Neural cell (in vitro differentiated cells): Measurements from ENCODE around the gene TPST2. TPM values are rescaled to one million over a fixed set of nuclear protein-coding genes. Genes with fewer than 3 reads are reported as not detected.

Source experiments
- H2AFZ ChIP-seq: fragments of 200-600, 300-800 bp; sonication (generic), shearing (Covaris generic); 2 replicates; pipeline ENCODE4 v1.6.0; 2014; ENCODE audit warnings: low read depth, mild to moderate bottlenecking, antibody characterized with exemption, low read length, moderate library complexity
- H3F3A ChIP-seq: fragments of 200-600 bp; shearing (Covaris generic); 2 replicates; pipeline ENCODE4 v1.6.1; 2016; ENCODE audit warnings: mild to moderate bottlenecking, moderate library complexity, mixed read lengths, antibody characterized with exemption, low read length; ENCODE audit not compliant: insufficient read depth, poor library complexity, severe bottlenecking
- H3K27ac ChIP-seq: fragments of 200-600, 300-800 bp; sonication (generic), shearing (Covaris generic); 2 replicates; pipeline ENCODE4 v1.5.1; 2014; ENCODE audit warnings: mild to moderate bottlenecking, low read length, moderate library complexity
- H3K27me3 ChIP-seq: fragments of 300-800, 200-600 bp; sonication (generic), shearing (Covaris generic); 2 replicates; pipeline ENCODE4 v1.6.0; 2014; ENCODE audit warnings: mild to moderate bottlenecking, low read depth, low read length, moderate library complexity; ENCODE audit not compliant: insufficient read depth
- H3K36me3 ChIP-seq: fragments of 300-800, 200-600 bp; sonication (generic), shearing (Covaris generic); 2 replicates; pipeline ENCODE4 v1.5.1; 2014; ENCODE audit warnings: mild to moderate bottlenecking, antibody characterized with exemption, low read length, moderate library complexity; ENCODE audit not compliant: insufficient read depth
- H3K4me2 ChIP-seq: fragments of 300-800, 200-600 bp; sonication (generic), shearing (Covaris generic); 2 replicates; pipeline ENCODE4 v1.6.0; 2014; ENCODE audit warnings: mild to moderate bottlenecking, low read length
- H3K4me3 ChIP-seq: fragments of 300-800, 200-600 bp; sonication (generic), shearing (Covaris generic); 2 replicates; pipeline ENCODE4 v1.5.1; 2014; ENCODE audit warnings: mild to moderate bottlenecking, low read length, moderate library complexity
- H3K79me2 ChIP-seq: fragments of 200-600 bp; shearing (Covaris generic); replicated peaks from 2 replicates; pipeline ENCODE4 v1.6.0; 2014; ENCODE audit warnings: mild to moderate bottlenecking, low read length, moderate library complexity; ENCODE audit not compliant: insufficient read depth
- H3K9ac ChIP-seq: fragments of 300-800, 200-600 bp; sonication (generic), shearing (Covaris generic); 2 replicates; pipeline ENCODE4 v1.6.1; 2016; ENCODE audit warnings: mild to moderate bottlenecking, low read length, mixed read lengths
- H3K9me2 ChIP-seq: fragments of 200-600 bp; shearing (Covaris generic); 2 replicates; pipeline ENCODE4 v1.6.1; 2016; ENCODE audit warnings: mild to moderate bottlenecking, low read length, mixed read lengths; ENCODE audit not compliant: insufficient read depth
- H3K9me3 ChIP-seq: fragments of 200-600, 300-800 bp; sonication (generic), shearing (Covaris generic); 2 replicates; pipeline ENCODE4 v1.6.1; 2016; ENCODE audit warnings: mild to moderate bottlenecking, mixed run types, low read length, moderate library complexity, mixed read lengths
- H4K20me1 ChIP-seq: fragments of 200-600 bp; shearing (Covaris generic); 2 replicates; pipeline ENCODE4 v1.6.1; 2016; ENCODE audit warnings: mild to moderate bottlenecking, mixed run types; ENCODE audit not compliant: insufficient read depth
- EP300 ChIP-seq: fragments of 450-650 bp; conservative IDR thresholded peaks from 2 replicates; pipeline ENCODE4 v1.6.1; 2014; ENCODE audit warnings: antibody characterized with exemption, mild to moderate bottlenecking, moderate library complexity; ENCODE audit not compliant: poor library complexity, severe bottlenecking
- EZH2 ChIP-seq: fragments of 200-600, 300-800 bp; shearing (Covaris generic), sonication (generic); IDR thresholded peaks from 2 replicates; pipeline ENCODE4 v1.6.1; 2014; ENCODE audit warnings: antibody characterized with exemption, low read length, borderline replicate concordance, mild to moderate bottlenecking; ENCODE audit not compliant: insufficient read depth, poor library complexity, severe bottlenecking
- MXI1 ChIP-seq: fragments of 450-650 bp; conservative IDR thresholded peaks from 2 replicates; pipeline ENCODE4 v1.6.1; 2014; ENCODE audit warnings: antibody characterized with exemption, mild to moderate bottlenecking; ENCODE audit not compliant: poor library complexity, severe bottlenecking
- POLR2AphosphoS5 ChIP-seq: IDR thresholded peaks from 2 replicates; pipeline ENCODE4 v1.6.1; 2012
- RAD21 ChIP-seq: fragments of 450-650 bp; conservative IDR thresholded peaks from 2 replicates; pipeline ENCODE4 v1.6.1; 2014; ENCODE audit warnings: antibody characterized with exemption, mild to moderate bottlenecking, moderate library complexity
- SMC3 ChIP-seq: fragments of 450-650 bp; conservative IDR thresholded peaks from 2 replicates; pipeline ENCODE4 v1.6.1; 2014; ENCODE audit warnings: antibody characterized with exemption, mild to moderate bottlenecking, moderate library complexity; ENCODE audit not compliant: poor library complexity
- TAF1 ChIP-seq: IDR thresholded peaks from 2 replicates; pipeline ENCODE4 v1.6.1; 2012; ENCODE audit warnings: low read depth
- polyA plus RNA-seq: library from polyadenylated mRNA; depleted of rRNA; stranded (reverse); fragments of >200 nt; gene quantifications from 2 replicates; pipeline ENCODE4 v1.2.3, GENCODE V29; 2014
- TF ChIP-seq, protein P1 (sequence below): IDR thresholded peaks from 2 replicates; pipeline ENCODE4 v1.6.1; 2012; ENCODE audit warnings: borderline replicate concordance

TPST2 gene
- polyA plus RNA-seq, 1 donor from 2014 or later, result 16.6 TPM

DNA sequence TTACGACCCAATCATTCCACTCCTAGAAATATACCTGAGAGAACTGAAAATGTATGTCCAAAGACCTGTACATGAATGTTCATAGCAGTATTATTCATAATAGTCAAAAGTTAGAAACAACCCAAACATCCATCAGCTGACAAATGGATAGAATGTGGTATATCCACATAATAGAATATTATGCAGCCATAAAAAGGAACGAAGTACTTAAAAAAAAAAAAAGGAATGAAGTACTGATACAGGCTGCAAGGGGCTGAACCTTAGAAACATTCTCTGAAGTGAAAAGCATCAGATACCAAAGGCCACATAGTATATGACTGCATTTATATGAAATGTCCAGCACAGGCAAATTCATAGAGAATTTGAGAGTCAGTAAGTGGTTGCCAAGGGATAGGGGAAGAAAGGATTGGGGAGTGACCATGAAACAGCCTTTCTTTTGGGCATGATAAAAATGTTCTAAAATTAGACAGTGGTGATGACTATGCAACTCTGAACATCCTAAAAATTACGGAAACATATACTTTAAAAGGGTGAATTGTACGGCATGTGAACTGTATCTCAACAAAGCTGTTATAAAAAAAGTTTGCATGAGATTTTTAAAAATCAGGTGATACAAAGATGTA is 1.8 kb downstream of the TPST2 start:
- Histone ChIP-seq H3K9ac (no peak overlapping the region), H3K4me3 (no peak overlapping the region), H3F3A (no peaks in the 10 kb centered on the region), H2AFZ (no peak overlapping the region), H4K20me1 (no peaks in the 10 kb centered on the region), H3K79me2 (no peaks in the 10 kb centered on the region), H3K27me3 (no peaks in the 10 kb centered on the region), H3K36me3 (no peaks in the 10 kb centered on the region), H3K27ac (no peak overlapping the region), H3K9me2 (no peaks in the 10 kb centered on the region), H3K4me2 (no peak overlapping the region), H3K9me3 (no peaks in the 10 kb centered on the region)
- TF ChIP-seq EZH2, result no peak
- TF ChIP-seq, protein P1, sequence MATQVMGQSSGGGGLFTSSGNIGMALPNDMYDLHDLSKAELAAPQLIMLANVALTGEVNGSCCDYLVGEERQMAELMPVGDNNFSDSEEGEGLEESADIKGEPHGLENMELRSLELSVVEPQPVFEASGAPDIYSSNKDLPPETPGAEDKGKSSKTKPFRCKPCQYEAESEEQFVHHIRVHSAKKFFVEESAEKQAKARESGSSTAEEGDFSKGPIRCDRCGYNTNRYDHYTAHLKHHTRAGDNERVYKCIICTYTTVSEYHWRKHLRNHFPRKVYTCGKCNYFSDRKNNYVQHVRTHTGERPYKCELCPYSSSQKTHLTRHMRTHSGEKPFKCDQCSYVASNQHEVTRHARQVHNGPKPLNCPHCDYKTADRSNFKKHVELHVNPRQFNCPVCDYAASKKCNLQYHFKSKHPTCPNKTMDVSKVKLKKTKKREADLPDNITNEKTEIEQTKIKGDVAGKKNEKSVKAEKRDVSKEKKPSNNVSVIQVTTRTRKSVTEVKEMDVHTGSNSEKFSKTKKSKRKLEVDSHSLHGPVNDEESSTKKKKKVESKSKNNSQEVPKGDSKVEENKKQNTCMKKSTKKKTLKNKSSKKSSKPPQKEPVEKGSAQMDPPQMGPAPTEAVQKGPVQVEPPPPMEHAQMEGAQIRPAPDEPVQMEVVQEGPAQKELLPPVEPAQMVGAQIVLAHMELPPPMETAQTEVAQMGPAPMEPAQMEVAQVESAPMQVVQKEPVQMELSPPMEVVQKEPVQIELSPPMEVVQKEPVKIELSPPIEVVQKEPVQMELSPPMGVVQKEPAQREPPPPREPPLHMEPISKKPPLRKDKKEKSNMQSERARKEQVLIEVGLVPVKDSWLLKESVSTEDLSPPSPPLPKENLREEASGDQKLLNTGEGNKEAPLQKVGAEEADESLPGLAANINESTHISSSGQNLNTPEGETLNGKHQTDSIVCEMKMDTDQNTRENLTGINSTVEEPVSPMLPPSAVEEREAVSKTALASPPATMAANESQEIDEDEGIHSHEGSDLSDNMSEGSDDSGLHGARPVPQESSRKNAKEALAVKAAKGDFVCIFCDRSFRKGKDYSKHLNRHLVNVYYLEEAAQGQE, result no peak
- TF ChIP-seq SMC3, result no peak
- TF ChIP-seq MXI1, result no peak

DNA sequence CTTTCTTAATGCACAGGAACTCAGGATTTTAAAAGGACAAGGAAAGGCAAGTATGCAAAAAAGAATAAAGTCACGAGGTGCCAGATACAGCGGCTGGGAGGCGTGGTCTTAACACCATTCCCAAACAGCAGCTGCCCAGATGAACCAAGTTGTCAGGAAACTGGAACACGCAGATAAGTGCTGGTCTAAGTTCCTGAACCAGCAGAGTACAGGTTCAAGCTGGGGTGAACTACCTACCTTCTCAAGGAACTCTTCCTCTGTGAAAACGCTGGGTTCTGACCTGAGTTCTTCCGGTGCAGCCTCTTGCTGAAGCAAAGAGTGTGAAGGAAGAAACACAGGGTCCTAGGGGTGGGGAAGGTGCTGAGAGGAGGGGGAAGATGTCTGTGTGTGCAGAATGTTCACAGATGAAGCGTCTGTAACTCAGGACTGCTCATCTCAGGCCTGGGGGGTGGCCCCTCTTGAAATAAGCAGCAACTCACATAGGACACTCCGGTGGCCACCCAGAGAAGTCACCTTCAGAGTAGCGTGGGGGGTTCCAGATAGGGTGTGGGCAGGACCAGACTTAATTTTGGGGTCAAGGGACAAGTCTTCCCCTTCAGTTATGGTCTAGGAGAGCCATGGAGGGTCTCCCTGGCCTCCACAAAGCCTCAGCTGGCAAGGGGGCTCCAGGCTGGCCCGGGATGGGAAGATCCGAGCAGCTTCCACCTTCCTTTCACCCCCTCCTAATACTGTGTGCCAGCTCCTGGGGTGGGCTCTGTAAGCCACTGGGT is 3.2 kb downstream of the TPST2 start:
- H3K27me3 ChIP-seq, result no peaks in the 10 kb centered on the region
- H3K36me3 ChIP-seq, result no peaks in the 10 kb centered on the region
- no peak for TF ChIP-seq MXI1
- TF ChIP-seq EP300, result no peak
- no peak for TF ChIP-seq EZH2
- no peak for TF ChIP-seq RAD21
- TF ChIP-seq, protein P1, result no peak
- TF ChIP-seq POLR2AphosphoS5, result no peak
- no peak for TF ChIP-seq TAF1
- TF ChIP-seq SMC3, result no peak
- H4K20me1 ChIP-seq, result no peaks in the 10 kb centered on the region
- H3K9me3 ChIP-seq, result no peaks in the 10 kb centered on the region
- no peak overlapping the region for H3K4me3 ChIP-seq
- no peaks in the 10 kb centered on the region for H3K79me2 ChIP-seq
- H3F3A ChIP-seq, result no peaks in the 10 kb centered on the region
- no peak overlapping the region for H3K27ac ChIP-seq
- no peak overlapping the region for H2AFZ ChIP-seq
- no peak overlapping the region for H3K9ac ChIP-seq
- no peaks in the 10 kb centered on the region for H3K9me2 ChIP-seq
- no peak overlapping the region for H3K4me2 ChIP-seq
